Measurements from ENCODE around the gene HES1.

DNA sequence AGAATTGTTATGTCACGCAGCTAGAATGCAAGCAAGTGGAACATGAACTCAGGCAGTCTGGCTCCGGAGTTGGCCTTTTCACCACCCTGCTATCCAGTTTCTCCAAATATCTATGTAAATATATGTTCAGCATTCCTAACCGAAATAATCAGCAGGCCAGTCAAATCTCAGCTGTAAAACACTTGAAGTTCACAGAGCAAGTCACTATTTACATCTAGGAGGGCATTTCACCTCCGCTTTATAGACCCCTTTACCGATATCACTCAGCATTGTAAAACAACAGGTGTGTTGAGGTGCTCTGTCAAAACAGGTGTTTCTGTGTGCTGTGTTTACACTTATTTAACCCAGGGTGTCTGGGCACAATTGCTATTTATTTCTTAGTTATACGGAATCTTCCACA lies 12.2 kb upstream of the HES1 start:
- TF ChIP-seq, protein P1, sequence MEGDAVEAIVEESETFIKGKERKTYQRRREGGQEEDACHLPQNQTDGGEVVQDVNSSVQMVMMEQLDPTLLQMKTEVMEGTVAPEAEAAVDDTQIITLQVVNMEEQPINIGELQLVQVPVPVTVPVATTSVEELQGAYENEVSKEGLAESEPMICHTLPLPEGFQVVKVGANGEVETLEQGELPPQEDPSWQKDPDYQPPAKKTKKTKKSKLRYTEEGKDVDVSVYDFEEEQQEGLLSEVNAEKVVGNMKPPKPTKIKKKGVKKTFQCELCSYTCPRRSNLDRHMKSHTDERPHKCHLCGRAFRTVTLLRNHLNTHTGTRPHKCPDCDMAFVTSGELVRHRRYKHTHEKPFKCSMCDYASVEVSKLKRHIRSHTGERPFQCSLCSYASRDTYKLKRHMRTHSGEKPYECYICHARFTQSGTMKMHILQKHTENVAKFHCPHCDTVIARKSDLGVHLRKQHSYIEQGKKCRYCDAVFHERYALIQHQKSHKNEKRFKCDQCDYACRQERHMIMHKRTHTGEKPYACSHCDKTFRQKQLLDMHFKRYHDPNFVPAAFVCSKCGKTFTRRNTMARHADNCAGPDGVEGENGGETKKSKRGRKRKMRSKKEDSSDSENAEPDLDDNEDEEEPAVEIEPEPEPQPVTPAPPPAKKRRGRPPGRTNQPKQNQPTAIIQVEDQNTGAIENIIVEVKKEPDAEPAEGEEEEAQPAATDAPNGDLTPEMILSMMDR (IDR thresholded peaks at IDR 0.05; ENCODE audit: low read depth, low read length, missing input control): no peak
- no peak for TF ChIP-seq RAD21 (IDR thresholded peaks at IDR 0.05)
- TF ChIP-seq, protein P2, sequence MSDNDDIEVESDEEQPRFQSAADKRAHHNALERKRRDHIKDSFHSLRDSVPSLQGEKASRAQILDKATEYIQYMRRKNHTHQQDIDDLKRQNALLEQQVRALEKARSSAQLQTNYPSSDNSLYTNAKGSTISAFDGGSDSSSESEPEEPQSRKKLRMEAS (IDR thresholded peaks at IDR 0.05): no peak
